Lung microvascular endothelial cell (primary cell): Measurements from ENCODE around the gene LARP1. TPM values are rescaled to one million over a fixed set of nuclear protein-coding genes. Genes with fewer than 3 reads are reported as not detected.
A peak's percentile ranks its signal among the peaks of the same experiment; 100 is the strongest.
"Not testable (repeated sequence)": the region's sequence is repeated elsewhere in the genome, so short reads cannot be mapped to it uniquely, and the experiment has no call there.

Experiments
- DNase-seq, 2 donors: peaks; one replicate each; pipeline versions ENCODE4 v3.0.0 to v3.0.0-alpha.2; 2010; ENCODE audit warnings: low read depth in 2 of 2
- total RNA-seq: library from RNA; depleted of rRNA; stranded (reverse); fragments of >200 nt; gene quantifications from 2 replicates; pipeline ENCODE4 v1.2.1, GENCODE V29; 2014

LARP1 gene
- total RNA-seq, 1 donor from 2014 or later: 33.7 TPM

DNA sequence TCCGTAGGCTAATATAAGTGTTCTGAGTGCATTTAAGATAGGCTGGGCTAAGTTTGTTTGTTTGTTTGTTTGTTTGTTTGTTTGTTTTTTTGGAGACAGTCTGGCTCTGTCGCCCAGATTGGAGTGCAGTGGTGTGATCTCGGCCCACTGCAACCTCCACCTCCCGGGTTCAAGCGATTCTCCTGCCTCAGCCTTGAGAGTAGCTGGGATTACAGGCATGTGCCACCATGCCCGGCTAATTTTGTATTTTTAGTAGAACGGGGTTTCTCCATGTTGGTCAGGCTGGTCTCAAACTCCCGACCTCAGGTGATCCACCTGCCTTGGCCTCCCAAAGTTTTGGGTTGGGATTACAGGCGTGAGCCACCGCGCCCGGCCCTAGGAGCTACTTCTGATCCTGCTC lies 4.7 kb downstream of the LARP1 start:
- DNase-seq: not testable (repeated sequence)

DNA sequence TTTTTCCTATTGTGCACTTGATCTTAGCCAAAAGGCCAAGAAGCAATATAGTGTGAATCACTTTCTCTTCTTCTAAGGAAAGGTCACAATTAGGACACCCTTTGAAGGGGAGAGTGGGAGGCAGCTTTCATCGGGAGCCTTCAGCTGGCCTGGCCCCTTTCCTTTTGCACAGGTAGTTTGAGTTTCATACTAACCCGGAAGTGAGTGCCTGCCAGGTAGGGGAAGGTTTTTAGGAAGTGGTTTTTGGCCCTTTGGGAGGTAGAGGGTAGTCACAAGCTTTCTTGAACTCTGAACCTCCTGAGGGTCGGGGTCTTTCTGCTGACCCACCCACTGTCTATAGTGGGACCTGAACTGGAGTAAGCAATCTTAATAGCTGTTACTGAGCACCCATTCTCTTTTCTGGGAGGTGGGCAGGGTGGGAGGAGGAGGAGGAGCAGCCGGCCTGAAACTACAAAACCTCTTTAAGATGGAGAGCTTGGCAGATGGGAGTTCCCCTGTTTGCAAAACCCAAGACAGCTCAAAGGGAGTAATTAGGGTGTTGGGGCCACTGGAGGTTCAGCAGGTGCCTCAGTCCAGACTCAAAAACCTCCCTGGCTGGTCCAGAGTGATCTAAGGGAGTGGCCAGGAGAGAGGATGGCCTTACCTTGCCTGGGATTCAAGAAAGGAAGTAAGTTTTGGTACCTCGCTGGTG lies 6.0 kb downstream of the LARP1 start:
- no peak for DNase-seq

DNA sequence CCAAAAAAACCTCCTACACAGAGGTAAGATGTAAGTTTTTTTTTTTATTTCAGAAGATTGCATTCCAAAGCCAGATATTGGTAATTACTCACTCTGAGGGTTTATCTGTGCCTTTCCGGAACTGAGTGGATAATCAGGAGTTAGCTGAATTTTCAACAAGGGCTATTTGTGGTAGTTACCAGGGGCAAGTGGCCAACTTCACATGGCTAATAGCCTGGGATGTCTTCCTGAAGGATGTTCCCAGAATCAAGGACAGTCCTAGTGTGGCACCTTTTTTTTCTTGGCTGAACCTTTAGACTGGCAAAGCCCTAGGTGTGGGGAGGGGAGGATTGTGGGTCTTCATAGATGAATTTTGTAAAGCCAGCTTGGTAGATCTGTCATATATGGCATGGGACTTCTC lies 7.1 kb downstream of the LARP1 start:
- no peak for DNase-seq

DNA sequence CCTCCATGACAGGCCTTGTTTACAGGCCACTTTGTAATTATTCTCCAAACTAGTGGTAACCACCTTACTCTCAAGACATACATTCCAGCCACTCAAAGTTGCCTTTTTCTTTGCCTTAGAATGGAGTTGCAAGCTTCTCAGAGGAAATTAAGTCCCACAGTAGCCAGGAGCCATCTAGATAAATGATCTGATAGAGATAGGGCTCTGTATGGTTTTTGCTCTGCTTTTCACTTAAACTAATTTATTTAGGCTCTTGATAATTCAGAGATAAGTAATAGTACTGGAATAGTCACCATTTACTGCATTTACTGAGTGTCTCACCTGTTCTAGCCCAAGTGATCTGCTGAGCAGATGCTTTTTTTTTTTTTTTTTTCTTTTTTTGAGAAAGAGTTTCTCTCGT lies 7.5 kb downstream of the LARP1 start:
- no peak for DNase-seq

DNA sequence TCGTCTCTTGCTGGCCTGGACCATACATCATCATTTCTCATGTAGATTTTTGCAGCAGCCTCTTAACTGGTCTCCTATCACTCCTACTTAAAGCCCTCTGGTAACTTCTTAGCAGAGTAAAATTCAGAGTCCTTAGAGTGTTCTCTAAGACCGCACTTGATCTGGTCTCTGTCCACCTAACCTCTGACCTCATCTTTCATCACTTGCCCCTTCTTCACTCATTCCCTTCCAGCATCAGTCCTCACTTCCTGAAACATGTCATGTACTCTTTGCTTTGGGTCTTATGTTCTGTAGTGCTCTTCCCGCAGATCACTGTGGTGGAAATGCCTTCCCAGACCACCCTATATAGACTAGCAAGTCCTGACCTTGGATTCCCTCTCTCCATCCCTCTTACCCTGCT lies 9.8 kb downstream of the LARP1 start:
- no peak for DNase-seq

DNA sequence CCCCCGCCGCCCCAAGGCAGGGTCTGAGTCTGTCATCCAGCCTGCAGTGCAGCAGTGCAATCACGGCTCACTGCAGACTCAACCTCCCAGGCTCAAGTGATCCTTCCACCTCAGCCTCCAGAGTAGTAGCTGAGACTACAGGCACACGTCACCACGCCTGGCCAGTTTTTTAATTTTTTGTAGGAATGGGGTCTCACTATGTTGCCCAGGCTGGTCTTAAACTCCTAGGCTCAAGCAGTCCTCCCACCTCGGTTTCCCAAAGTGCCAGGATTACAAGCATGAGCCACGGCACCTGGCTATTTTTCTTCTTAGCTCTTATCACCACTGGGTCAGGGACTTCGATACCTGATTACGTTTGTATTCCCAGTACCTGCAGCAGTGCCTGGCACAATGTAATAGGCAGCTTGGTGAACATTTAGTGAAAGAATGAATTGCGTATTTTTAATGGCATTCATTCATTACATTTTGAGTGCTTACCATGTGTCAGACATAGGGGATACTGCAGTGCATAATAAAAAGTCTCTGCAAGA lies 10.3 kb downstream of the LARP1 start:
- DNase-seq: no peak

DNA sequence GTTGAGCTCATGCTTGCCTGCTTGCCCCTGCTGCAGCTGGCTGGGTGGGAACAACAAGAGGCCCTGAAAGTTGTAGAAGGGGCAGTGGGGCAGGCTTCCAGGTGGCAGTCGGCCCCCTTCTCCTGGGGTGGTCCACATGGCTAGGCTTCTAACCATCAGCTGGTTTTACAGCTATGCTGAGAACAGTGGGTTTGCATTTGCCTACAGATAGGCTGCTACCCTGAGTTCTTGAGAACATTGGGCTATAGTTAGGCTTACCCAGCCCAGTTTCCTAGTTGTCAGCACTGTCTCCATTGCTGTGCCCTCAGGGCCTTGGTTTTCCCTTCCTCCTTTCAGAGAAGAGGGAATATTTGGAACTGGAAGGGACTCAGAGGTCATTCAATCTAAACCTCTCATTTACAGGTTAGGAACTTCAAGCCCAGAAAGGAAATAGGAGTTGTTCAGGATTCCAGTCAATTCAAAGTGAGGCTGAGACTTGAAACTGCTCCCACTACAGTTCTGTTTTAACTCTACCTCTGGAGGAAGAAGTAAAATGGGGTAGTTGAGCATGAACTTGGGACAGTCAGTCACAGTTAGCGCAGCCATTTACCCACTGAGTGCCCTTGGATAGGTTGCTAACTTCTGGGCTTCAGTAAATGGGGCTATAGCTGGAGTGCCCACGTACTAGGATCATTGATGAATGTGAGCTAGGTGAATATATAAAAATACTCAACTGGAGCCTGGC lies 11.5 kb downstream of the LARP1 start:
- no peak for DNase-seq

DNA sequence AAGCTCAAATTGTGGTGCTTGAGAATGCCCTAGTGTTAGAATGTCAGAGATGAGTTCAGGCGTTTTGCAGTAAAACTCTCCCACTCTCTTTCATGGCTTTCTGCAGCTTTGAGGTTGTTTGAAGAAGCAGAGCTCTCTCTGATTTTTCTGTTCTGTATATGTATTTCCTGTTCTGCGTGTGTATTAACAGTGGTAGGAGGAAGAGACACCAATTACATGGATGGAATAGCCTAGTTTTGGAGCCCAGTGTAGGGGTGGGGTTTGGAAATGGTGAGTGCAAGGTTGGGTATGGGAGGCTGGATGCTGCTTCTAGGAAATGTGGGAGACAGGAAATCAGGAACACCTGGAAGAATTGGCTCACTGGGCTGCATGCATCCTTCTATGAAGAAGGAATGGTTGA lies 12.4 kb downstream of the LARP1 start:
- no peak for DNase-seq

DNA sequence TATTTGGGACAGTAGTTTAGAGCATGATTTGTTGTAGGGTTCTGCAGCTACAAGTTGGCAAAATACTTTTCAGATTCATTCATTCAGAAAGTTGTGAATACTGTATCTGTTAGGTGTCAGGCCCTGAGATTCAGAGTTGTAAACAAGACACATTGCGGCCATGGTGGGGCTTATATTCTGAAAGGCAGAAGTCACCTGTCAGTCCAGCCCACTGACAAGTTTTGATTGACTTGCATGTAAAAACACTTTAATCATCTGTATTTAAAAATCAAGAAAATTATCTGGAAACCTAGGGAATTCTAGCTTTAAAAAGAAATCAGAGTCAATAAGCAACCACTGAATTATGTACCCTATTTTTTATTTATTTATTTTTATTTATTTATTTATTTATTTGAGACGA lies 13.0 kb downstream of the LARP1 start:
- DNase-seq: no peak

DNA sequence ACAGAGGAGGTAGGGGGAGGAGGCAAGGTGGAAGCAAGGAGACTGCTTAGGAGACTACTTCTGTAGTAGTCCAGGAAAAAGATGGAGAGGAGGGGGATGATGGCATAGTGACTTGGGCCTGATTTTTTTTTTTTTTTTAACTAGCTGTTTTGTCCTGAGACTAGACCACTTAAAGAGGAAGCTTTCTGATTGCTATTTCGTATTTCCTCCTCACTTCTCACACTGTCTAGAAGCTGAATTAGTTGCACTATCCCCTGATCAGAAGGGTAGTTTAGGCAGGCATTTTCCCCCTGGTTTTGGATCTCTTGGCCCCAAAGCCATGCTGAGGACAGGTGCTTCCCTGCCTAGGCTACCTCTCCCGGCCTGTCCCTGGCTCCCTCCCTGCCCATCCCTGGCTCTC lies 14.9 kb downstream of the LARP1 start:
- DNase-seq: no peak

DNA sequence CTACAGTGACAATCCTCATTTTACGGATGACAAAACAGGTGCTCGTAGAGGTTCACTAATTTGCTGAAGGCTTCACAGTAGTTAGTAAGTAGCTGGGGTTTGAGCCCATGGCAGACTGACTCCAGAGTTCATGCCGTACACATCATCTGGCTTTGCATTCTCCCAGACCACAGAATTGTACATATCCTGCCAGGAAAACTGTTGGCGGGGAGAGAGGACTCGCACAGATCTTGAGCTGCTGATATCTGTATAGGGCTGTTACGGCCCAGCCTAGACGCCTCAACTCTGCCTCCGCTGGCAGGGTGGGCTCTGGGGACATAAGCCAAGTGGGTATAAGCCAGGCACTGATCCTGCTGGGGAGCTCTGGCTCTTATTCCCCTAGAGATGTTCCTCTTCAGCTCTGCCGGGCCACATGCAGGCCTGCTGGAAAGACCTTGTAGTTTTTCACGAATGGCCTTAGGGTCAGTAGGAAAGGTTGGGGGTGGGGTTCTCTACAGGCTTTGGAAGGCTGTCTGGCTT lies 16.3 kb downstream of the LARP1 start:
- peak; percentile 17 to 76 for DNase-seq

DNA sequence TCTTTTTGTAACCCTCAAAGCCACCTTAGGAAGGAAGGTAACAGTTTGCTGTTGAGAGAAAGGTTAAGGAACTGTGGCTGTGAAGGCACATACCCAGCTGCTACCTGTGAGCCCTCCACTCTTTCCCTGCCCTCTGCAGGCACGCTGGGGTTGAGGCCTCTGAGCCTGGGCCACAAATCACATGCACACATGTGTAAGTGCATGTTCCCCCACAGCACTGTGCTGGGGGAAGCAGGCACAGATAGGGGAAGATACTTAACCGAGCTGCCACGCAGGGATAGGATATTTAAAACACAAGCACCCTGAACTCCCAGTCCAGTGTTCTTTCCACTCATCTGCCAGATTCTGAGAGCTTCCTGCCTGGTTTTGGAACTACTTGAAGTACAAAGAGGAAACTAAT lies 18.1 kb downstream of the LARP1 start:
- no peak for DNase-seq

DNA sequence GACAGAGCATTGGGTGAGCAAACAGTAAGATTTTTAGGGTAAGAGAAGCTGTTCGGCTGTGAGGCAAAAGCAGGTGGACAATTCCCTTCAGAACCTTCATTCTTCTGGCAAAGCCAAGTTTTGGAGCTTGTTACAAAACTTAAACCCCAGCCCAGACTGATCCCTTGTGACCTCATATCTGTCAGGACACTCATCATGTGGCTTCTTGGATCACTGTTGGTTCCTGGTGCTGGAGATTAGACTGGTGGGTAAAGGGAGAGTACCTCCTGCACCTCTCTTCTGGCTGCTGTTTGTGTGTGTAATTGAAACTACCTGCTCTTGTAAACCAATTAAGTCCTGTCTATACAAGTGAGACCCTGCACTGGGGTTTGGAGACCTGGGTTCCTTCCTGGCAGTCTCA lies 21.0 kb downstream of the LARP1 start:
- no peak for DNase-seq

DNA sequence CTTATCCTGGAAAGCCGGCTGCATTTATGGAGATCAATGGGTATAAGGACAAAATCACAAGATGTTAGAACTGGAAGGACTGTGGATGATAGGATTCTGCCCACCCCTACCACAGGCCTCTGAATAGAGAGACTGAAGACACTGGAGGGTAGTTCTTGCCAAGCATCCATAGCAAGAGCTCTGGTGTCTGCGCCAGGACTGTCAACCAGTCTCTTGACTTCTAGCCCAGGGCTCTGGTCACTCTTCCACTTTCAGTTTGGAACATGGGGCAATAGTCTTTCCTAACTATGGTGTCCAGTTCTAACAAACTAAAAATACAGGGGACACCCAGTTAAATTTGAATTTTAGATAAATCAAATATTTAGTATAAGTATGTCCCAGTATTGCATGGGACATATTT lies 23.4 kb downstream of the LARP1 start:
- DNase-seq: no peak

DNA sequence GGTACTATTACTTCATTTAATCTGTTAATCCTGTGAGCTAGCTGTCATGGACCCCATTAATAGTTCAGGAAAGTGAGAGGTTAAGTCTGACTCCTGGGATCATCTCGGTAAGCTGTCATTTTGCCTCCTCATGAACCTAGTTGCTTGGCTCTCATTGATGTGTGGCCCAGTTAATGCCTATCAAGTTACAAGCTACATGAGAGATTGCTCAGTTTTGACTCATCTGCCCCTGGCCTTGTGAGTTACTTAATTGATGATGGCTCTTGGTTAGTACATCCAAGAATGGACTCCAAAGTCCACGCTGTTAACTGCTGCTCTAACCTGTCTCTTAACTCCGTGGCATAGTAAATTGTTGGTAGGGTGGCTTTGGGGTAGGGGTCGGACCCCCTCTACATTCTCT lies 23.9 kb downstream of the LARP1 start:
- DNase-seq: peak in 1 of 2 donors; percentile 61

DNA sequence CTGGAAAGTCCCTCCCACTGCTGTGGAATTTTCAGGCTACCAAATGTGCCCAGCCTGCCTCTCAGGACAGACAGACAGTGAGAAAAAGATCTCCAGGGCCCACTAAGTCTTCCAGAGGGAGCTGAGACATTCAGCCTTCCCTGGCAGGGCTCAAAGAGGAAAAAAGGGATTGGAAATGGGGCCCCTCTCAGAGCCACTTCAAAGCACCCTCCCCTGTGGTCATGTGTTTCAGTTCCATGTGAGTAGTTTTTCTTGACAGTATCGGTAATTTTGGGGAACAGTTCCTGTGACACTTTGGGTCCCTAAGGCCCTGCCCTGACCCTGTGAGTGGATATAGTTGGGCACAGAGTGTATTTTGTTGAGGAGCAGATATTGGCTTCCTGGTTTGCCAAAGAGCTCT lies 25.0 kb downstream of the LARP1 start:
- no peak for DNase-seq

DNA sequence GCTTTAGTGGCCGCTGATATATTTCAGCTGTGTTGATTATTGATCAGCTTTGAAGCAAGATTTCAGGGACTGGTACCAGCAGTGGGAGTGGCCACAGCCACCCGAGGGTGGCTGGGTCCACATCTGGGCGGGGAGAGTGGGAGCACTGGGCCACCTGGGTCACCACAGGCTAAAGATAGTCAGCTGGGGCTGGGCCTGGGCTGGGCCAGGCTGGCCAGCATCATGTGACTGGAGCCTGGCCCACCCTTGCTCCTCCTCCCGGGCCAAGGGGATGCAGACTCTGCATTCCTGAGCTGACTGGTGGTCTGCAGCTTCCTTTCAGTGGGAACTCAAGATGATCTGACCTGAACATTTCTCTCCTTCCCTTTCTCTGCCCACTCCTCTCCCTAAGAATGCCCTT lies 27.1 kb downstream of the LARP1 start:
- DNase-seq: no peak

DNA sequence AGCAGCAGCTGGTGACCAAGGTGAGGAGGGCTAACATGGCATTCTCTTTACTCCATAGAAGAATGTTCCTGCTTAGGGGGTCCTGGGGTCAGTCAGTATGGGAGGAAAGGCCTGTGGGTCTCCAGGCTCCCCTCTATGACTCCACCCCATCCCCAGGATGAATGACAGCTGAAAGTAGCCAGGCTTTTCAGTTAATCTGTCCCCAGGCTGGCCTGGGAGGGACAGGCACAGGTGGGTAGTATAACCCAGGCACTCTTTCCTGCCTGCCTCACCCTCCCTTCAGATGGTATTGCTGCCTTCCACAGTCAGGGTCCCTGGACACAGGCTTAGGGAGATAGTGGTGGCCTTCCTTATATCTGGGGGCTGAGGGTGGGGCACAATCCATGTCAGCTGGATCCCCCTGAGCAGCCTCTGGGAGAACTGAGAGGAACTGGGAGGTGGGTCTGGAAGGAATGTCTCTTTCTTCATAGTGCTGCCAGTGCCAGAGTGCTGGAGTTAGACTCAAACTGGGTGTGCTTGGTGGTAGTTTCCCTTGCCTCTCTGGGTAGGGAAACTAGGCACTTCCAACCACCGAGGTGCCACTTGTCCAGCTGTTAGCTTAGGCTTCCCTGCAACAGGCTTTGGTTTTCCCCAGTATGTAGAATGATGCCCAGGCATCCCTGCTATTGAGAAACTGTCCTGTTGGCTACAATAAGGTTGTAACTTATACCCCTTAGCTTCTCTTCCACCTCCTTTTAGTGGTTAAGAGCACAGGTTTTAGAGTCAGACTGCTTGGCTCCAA lies 27.8 kb downstream of the LARP1 start:
- no peak for DNase-seq

DNA sequence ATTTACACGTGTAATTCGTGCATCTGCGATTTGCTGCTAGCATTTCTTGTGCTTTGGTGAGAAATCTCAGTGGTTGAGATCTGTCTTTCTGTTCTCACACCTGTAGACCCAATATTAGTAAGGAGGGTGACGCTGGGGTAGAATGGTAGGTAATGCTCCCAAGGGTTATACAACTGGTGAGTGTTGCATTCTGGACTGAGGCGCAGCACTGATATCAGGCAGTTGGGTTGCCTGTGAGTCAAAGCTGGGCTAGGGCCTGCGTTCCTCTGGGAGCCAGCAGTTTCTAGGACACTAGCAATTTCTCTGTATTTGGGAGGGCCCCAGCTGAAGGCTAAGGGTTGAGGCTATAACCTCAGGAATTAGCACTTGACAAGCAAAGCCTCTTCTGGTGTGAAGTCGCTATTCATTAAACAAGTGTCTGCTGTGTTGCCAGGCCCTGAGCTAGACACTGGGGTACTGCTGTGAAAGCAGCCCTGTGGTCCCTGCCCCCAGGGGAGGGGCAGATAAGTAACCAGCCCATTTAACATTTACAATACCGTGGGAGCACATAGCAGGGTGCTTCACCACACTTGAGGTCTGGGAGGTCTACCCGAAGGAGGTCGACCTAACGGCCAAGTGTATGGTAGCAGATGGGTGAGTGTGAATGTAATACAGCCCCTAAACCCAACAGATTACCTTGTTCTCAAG lies 28.7 kb downstream of the LARP1 start:
- DNase-seq: no peak

DNA sequence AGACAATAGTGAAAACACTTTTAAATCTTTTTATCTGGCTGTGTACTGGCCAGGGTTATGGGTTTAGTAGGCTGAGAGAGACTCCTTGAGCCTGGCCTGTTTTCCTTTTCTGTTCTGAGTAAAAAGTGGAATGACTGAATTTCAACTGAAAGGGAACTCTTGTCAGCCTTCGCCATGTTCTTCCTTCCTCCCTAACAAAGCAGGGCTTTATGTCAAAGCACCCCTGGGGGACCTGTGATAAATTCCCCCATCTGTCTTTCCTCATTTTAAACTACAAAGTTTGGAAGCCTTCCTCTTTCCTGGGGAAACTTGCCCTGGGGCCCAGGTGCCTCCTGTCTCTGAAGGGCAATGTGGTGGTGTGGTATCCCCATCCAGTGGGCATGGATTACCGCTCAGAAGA lies 29.7 kb downstream of the LARP1 start:
- DNase-seq: no peak

DNA sequence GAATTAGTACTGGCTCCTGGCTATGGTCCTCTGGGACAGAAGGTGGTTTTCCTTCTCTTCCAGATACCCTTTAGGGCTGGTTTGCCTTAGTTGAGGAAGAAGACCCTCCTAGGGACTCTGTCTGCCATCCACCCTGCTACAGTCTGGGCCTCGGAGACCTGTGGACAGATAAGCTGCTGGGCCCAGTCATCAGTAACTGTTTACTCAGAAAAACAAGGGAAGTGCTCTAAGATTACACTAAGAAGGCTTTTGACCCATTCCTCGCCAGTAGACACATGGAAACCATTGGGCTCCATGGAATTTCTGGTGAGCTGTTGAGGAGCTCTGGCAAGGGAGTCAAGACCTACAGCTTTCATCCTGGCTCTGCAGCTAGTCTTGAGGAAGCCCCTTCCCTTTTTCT lies 31.2 kb downstream of the LARP1 start:
- peak in 1 of 2 donors; percentile 29 for DNase-seq

DNA sequence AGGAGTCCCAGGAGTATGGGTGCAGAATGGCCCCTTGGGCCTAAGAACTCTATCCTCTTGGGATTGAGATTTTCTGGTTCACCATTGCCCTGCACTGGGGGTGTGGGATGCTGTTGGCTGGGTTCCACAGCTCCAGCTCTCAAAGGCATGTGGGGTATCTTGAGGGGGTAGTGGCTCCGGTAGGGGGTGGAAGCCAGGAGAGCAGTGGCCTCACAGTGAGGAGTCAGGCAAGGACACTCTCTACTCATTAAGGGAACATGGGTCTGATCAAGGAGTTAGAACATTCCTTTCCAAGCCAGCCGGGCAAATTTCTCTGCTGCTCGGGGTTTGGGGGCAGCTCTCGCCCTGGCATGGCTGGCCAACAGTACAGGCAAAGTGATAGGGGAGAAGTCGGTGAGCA lies 33.0 kb downstream of the LARP1 start:
- DNase-seq: no peak
